ENCODE results near the gene MYL4. TPM values are rescaled to one million over a fixed set of nuclear protein-coding genes. Genes with fewer than 3 reads are reported as not detected.
"Not testable (repeated sequence)": the region's sequence is repeated elsewhere in the genome, so short reads cannot be mapped to it uniquely, and the experiment has no call there.

MYL4 gene
- total RNA-seq, 4 donors from 2014 or later: not detected

- intact Hi-C loops (cut with DNase I): no loop called here
These were observed 38.4 kb upstream of the MYL4 start for GRCh38 chr17:47170710-47171109.

GRCh38 chr17:47172696-47173565 is 36.2 kb upstream of the MYL4 start:
- H3K27ac ChIP-seq: no peak overlapping the region
- no peak for TF ChIP-seq CTCF (IDR thresholded peaks at IDR 0.05)
- TF ChIP-seq POLR2A (IDR thresholded peaks at IDR 0.05): no peak
- no peaks in the 10 kb centered on the region for H3K27me3 ChIP-seq
- peaks cover 0 to 4% (median 3%) of the 10 kb centered on the region in 3 donors for H3K4me1 ChIP-seq
- H3K4me3 ChIP-seq: no peak overlapping the region
- 83 to 93% methylated on average over 2 of the region's 2 CpGs for WGBS, 2 donors
- peaks cover 0 to 75% (median under 1%) of the 10 kb centered on the region in 3 donors for H3K36me3 ChIP-seq
- intact Hi-C loops (cut with DNase I): no loop called here
- DNase-seq: no peak
- H3K9me3 ChIP-seq: no peaks in the 10 kb centered on the region

More at GRCh38 chr17:47170710-47171109, 38.4 kb upstream of the MYL4 start:
- DNase-seq: no peak
- WGBS, 2 donors: 93% methylated on average over 4 of the region's 4 CpGs
- Histone ChIP-seq H3K36me3 (peaks cover 0 to 79% (median 4%) of the 10 kb centered on the region in 3 donors), H3K4me1 (peaks cover 0 to 3% (median 0%) of the 10 kb centered on the region in 3 donors), H3K27ac (no peak overlapping the region), H3K9me3 (no peaks in the 10 kb centered on the region), H3K4me3 (no peak overlapping the region), H3K27me3 (no peaks in the 10 kb centered on the region)
- TF ChIP-seq POLR2A (IDR thresholded peaks at IDR 0.05): no peak
- no peak for TF ChIP-seq CTCF (IDR thresholded peaks at IDR 0.05)

DNA sequence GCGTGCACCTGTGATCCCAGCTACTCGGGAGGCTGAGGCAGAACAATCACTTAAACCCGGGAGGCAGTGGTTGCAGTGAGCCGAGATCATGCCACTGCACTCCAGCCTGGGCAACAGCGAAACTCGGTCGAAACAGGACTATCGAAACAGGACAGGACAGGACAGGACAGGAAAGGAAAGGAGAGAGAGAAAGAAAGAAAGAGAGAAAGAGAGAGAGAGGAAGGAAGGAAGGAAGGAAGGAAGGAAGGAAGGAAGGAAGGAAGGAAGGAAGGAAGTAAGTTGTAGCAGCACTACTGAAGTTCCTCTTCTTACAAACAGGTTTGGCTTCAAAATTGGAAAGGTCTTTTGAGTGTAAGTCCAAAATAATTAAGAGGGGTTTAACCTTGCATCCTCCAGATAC is 34.3 kb upstream of the MYL4 start:
- WGBS, 2 donors: 89 to 95% methylated on average over 8 of the region's 8 CpGs
- H3K4me3 ChIP-seq; intact Hi-C loops (cut with DNase I); H3K27ac ChIP-seq; H3K9me3 ChIP-seq; H3K27me3 ChIP-seq; DNase-seq: not testable (repeated sequence)
- Histone ChIP-seq H3K4me1 (peaks cover 0 to 13% (median 4%) of the 10 kb centered on the region in 3 donors), H3K36me3 (peaks cover 0 to 75% (median 0%) of the 10 kb centered on the region in 3 donors)

DNA sequence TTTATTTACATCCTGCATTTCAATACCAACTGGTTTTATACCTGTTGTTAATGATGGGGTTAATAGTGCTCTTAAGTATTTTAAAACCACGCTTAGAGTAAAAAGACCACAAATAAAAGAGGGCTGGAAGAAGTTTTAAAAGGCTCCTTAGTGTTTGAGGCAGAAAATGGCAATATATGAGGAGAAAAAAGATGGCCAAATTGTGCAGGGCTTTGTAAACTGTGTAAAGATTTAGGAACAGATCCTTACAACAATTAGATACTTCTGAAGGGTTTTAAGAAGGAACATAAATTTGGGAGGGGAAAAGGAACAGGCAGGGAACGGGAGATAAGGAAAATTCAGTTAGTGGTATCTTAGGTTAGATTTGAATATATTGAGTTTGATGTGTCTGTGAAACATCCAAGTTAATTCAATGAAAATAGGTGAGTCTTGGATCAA is 32.7 kb upstream of the MYL4 start:
- peaks cover 0 to 17% (median 4%) of the 10 kb centered on the region in 3 donors for H3K4me1 ChIP-seq
- no peak for DNase-seq
- H3K27me3 ChIP-seq: no peaks in the 10 kb centered on the region
- TF ChIP-seq CTCF (IDR thresholded peaks at IDR 0.05): no peak
- TF ChIP-seq POLR2A (IDR thresholded peaks at IDR 0.05): no peak
- intact Hi-C loops (cut with DNase I): no loop called here
- WGBS, 2 donors: 83 to 84% methylated on average over 2 of the region's 2 CpGs
- H3K27ac ChIP-seq: no peak overlapping the region
- peaks cover 0 to 74% (median 0%) of the 10 kb centered on the region in 3 donors for H3K36me3 ChIP-seq
- no peaks in the 10 kb centered on the region for H3K9me3 ChIP-seq
- H3K4me3 ChIP-seq: no peak overlapping the region

- H3K27ac ChIP-seq: no peak overlapping the region
- H3K9me3 ChIP-seq: no peaks in the 10 kb centered on the region
- 89 to 95% methylated on average over 7 of the region's 7 CpGs for WGBS, 2 donors
- no peak for DNase-seq
- TF ChIP-seq CTCF (IDR thresholded peaks at IDR 0.05) (no peak), POLR2A (IDR thresholded peaks at IDR 0.05) (no peak)
- no peak overlapping the region for H3K4me3 ChIP-seq
- peaks cover 0 to 74% (median 0%) of the 10 kb centered on the region in 3 donors for H3K36me3 ChIP-seq
- no peaks in the 10 kb centered on the region for H3K27me3 ChIP-seq
- peaks cover 0 to 15% (median 4%) of the 10 kb centered on the region in 3 donors for H3K4me1 ChIP-seq
- intact Hi-C loops (cut with DNase I): no loop called here
These were observed 31.9 kb upstream of the MYL4 start for GRCh38 chr17:47177261-47177660.

All from esophagus squamous epithelium (tissue), 5 donors.